HUDEP-2 (cell line): ENCODE measurements around the gene PSME3IP1.

ENCODE experiments used
- DNase-seq, 76 experiments: peaks; one replicate each; lab custom pipeline; 2025; ENCODE audit not compliant: unreplicated experiment in 76 of 76; lab: John Stamatoyannopoulos, UW

Gene PSME3IP1

GRCh38 chr16:57104706-57105105 is 81.1 kb downstream of the PSME3IP1 start:
- DNase-seq = no peak

DNA sequence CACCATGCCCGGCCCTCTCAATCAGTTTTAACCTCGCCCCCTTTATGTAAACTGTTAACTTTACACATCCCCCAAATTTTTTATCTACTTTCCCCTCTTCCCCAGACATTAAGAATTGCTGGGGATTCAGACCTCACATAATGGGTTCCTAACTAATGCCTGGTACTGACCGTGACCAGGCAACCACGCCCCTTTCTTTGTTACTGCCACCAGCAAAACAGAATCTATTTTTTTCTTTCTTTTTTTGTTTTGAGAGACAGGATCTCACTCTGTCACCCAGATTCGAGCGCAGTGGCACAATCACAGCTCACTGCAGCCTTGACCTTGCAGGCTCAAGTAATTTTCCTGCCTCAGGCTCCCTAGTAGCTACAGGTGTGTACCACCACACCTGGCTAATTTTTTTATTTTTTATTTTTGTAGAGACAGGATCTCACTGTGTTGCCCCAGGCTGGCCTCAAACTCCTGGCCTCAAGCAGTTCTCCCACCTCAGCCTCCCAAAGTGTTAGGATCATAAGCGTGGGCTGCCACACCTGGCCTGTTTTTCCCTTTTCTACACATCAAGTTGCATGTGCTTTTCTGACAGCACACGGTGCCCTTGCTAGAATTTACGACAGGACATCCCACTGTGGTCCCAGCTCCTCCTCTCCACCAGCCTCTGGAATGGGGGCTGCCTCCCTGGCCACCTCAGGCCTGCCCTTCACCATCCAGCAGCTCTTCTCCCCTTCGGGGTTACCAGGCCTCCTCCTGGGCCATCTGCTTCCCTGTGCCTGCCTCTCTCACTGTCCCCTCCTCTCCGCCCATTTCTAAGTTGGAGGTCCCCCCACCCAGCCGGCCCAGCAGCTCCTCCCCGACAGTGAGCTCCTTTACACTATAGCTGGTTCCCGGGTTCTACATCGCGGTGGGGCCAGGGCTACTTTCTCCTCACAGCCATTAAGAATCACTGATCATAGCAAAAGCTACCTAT is 82.7 kb downstream of the PSME3IP1 start:
- DNase-seq = no peak
